Stimulated activated memory B cell treated with anti-CD40 and anti-IgM and Interleukin-4, amounts not matched to agents 10 μg/mL and 1 μg/mL and 100 μg/mL, for 72 hours (primary cell): Measurements from ENCODE around the gene NLRC5.

Experiments
- ATAC-seq: fragments of 150-1000 bp; cut with Tn5 transposase; 2 replicates; pipeline ENCODE4 v1.10.0; 2021
- H3K27ac Mint-ChIP-seq: one replicate; pipeline ENCODE4 v1.8.0; 2022; ENCODE audit warnings: mild to moderate bottlenecking, mixed read lengths
- H3K27me3 Mint-ChIP-seq: one replicate; pipeline ENCODE4 v1.8.0; 2022; ENCODE audit warnings: mixed read lengths
- H3K36me3 Mint-ChIP-seq: one replicate; pipeline ENCODE4 v1.8.0; 2022; ENCODE audit warnings: mixed read lengths
- H3K4me1 Mint-ChIP-seq: one replicate; pipeline ENCODE4 v1.8.0; 2022; ENCODE audit warnings: mixed read lengths
- H3K4me3 Mint-ChIP-seq: one replicate; pipeline ENCODE4 v1.8.0; 2022; ENCODE audit warnings: mild to moderate bottlenecking, moderate library complexity, mixed read lengths
- H3K9me3 Mint-ChIP-seq: one replicate; pipeline ENCODE4 v1.8.0; 2022; ENCODE audit warnings: mixed read lengths

The NLRC5 gene

DNA sequence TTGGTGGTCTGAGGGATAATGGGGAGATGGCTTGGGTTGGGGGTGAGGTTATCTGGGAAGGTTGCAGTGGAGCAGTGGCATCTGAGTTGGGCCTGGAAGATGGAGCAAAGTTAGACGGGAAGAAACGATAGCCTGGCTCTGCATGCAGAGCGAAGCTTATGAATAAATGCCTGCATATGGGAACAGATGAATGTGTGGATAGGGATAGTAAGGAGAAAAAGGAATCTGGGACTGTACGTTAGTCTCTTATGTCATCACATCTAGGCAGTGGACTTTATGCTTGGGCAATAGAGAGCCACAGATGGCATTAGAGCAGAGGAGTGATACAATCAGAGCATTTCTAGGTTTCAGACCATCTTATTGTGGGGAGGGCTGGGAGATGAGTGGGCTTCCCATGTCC is 136.0 kb downstream of the NLRC5 start:
- peaks cover 6% of the 10 kb centered on the region for H3K36me3 Mint-ChIP-seq
- H3K27ac Mint-ChIP-seq, result no peak overlapping the region
- peaks cover 25% of the 10 kb centered on the region for H3K4me1 Mint-ChIP-seq
- no peaks in the 10 kb centered on the region for H3K27me3 Mint-ChIP-seq
- H3K4me3 Mint-ChIP-seq, result no peak overlapping the region
- no peak for ATAC-seq
- no peaks in the 10 kb centered on the region for H3K9me3 Mint-ChIP-seq

DNA sequence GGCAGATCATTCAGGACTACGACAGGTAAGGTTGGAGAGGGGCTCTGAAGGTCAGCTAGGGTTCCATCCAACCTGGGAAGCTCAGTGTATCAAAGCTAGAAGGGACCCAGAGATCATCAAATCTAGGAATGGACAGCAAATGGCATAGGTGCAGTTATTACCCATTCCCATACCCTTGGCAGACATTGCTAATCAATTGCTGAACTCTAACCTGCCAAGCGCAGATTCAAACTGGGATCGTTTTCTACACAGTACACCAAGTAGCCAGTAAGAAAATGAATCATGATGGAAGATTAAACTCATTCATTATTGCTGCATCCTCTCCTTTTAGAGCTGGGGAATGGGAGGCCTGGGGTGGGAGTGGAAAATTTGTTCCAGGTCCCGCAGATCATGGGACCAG is 136.6 kb downstream of the NLRC5 start:
- ATAC-seq, result no peak
- H3K36me3 Mint-ChIP-seq, result peaks cover 6% of the 10 kb centered on the region
- no peaks in the 10 kb centered on the region for H3K9me3 Mint-ChIP-seq
- no peak overlapping the region for H3K4me3 Mint-ChIP-seq
- no peaks in the 10 kb centered on the region for H3K27me3 Mint-ChIP-seq
- H3K27ac Mint-ChIP-seq, result no peak overlapping the region
- peaks cover 25% of the 10 kb centered on the region for H3K4me1 Mint-ChIP-seq

DNA sequence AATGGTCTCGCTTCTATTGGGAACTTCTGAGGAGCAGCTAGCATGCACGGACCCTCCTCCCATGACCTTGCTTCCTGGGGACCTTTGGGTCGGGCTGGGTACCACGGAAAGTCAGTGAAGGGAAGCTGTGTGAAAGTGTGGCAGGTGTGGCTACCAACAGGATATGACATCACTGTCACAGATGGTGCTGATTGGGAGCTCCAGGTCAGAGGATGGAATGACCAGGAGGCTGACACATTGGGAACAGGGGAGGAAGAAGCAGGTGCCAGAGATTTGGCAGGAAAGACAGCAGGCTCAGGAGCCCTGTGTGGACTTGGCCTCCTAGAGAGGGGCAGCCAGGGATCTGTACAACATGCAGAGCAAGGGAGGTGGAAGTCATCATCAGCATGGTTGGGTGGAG is 137.1 kb downstream of the NLRC5 start:
- Mint-ChIP-seq H3K4me1 (peaks cover 25% of the 10 kb centered on the region), H3K4me3 (no peak overlapping the region), H3K27ac (no peak overlapping the region), H3K27me3 (no peaks in the 10 kb centered on the region), H3K36me3 (peaks cover 6% of the 10 kb centered on the region), H3K9me3 (no peaks in the 10 kb centered on the region)
- no peak for ATAC-seq

DNA sequence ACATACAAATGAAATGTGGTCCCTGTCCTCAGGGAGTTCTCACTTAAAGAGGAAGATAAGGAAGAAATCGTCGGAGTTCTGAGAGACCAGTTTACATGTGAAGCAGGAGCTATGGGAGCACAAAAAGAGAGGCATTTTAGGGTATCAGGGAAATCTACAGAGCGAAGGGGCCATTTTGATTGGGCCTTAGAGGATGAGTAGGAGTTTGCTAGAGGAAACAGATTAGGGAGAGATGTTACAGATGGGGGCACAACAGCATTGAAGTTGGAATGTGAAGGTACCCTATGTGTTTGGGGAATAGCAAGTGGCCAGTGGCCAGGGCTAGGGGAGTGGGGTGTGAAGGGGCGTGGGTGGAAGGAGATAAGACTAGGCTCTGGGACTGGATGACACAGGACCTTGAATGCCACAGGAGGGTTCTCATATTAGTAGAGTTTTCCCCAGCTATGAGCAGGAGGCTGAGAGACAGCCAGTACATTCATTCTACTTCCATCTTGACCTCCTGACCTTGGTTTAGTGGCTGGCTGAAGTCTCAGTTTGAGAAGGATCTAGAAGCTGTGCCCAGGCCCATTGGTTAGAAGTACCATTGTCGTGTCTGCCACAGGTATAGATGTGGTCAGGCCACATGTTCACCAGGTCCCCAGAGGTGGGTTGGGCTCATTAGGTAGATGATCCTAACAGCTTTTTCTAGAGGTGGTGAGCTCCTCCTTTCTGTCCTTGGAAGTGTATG is 137.8 kb downstream of the NLRC5 start:
- peak overlapping the region; percentile 3 for H3K27ac Mint-ChIP-seq

DNA sequence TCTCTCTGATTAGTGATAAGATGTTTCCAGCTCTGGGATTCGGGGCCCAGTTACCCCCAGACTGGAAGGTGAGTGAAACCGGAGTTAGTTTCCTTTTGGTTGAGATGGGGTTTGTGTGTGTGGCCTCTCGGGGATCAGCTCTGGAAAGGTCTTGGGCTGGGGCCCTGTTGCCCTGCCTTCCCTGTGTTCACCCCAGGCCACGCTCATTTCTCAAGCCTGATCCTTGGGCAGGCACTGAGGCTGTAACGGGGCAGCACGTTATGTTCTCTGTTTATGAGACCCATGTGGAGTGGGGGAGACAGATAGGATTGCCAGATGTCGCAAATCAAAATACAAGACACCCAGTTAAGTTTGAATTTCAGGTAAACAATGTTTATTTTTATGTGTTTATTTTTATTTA is 138.5 kb downstream of the NLRC5 start:
- H3K36me3 Mint-ChIP-seq, result peaks cover 6% of the 10 kb centered on the region

More for the DNA sequence above, 137.8 kb downstream of the NLRC5 start:
- Mint-ChIP-seq H3K4me1 (peaks cover 25% of the 10 kb centered on the region), H3K27me3 (no peaks in the 10 kb centered on the region), H3K36me3 (peaks cover 6% of the 10 kb centered on the region), H3K9me3 (no peaks in the 10 kb centered on the region), H3K4me3 (no peak overlapping the region)
- ATAC-seq, result no peak

DNA sequence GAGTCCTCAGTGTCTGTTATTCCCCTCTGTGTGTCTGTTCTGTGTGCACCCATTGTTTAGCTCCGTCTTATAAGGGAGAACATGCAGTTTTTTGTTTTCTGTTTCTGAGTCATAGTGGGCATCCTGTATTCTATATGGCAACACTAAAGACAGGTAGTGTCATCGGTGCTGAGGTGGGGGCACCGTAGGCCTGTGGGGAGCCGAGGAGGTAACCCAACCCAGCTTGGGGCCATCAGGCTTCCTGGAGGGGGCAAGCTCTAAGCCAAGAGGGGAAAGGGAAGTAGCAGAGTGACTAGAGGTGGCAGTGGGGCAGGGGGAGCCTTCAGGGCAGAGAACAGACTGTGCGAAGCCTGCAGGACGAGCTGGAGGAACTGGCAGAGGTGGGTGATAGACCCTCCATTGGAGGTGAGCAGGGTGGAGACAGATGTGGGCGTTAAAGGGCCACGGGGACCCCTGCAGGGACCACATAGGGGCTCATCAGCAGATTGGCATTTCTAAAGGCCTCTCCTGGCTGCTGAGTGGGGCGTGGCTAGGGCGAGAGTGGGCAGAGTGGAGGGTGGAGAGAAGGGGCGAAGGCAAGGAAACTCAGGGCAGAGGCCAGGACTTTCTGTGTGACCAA is 139.5 kb downstream of the NLRC5 start:
- peaks cover 6% of the 10 kb centered on the region for H3K36me3 Mint-ChIP-seq
- no peak overlapping the region for H3K4me3 Mint-ChIP-seq
- H3K27ac Mint-ChIP-seq, result peak overlapping the region; percentile 1
- ATAC-seq, result no peak
- H3K4me1 Mint-ChIP-seq, result peaks cover 30% of the 10 kb centered on the region
- H3K27me3 Mint-ChIP-seq, result no peaks in the 10 kb centered on the region
- H3K9me3 Mint-ChIP-seq, result no peaks in the 10 kb centered on the region

More for the DNA sequence above, 138.5 kb downstream of the NLRC5 start:
- Mint-ChIP-seq H3K4me3 (no peak overlapping the region), H3K27ac (peak overlapping the region; percentile 3), H3K27me3 (no peaks in the 10 kb centered on the region), H3K4me1 (peaks cover 30% of the 10 kb centered on the region), H3K9me3 (no peaks in the 10 kb centered on the region)
- no peak for ATAC-seq

DNA sequence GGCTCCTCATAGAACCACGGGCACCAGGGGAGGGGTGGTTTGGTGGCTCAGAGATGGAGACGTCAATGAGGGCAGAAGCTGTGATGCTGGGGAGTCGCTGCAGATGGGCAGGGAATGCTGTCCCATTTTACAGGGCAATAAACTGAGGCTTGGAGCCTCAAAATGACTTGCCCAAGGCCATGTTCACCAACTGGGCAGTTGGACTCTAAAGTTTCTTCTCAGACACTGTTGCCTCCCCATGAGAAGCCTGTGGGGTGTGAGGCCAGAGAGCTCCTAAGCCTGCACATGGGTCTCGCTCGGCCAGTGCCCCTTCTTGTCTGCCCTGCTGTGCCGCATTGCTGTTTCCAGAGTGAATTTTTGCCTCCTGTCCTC is 141.6 kb downstream of the NLRC5 start:
- peaks cover 46% of the 10 kb centered on the region for H3K4me1 Mint-ChIP-seq
- H3K27me3 Mint-ChIP-seq, result no peaks in the 10 kb centered on the region
- no peak for ATAC-seq
- no peak overlapping the region for H3K4me3 Mint-ChIP-seq
- H3K36me3 Mint-ChIP-seq, result peaks cover 6% of the 10 kb centered on the region
- no peak overlapping the region for H3K27ac Mint-ChIP-seq
- H3K9me3 Mint-ChIP-seq, result no peaks in the 10 kb centered on the region

DNA sequence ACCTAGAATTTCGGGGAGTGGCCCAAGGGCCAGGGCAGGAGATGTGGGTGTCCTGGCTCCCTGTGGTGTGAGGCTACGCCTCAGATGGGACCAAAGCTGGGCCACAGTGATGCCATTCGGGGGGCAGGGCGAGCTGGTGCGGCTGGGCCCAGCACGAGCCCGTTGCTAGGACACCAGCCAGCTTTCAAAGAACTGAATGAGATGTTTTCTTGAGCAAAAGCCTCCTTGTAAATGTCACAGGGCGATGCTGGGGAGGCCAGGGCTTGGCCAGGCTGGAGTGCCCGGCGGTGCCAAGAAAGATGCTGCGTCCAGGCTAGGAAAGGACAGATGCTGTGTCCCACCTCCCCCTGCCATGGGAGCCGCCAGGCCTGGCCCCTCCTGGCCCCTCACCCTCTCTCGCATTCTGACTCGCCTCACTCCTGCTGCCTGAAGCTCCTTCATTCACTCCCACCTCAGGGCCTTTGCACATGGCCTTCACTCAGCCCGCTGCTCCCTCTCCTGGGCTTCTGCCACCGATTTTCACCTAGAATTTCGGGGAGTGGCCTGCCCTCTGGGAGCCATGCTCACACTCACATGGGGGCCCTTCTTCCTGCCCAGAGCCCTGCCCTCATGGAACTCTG is 142.1 kb downstream of the NLRC5 start:
- Mint-ChIP-seq H3K36me3 (peaks cover 3% of the 10 kb centered on the region), H3K27ac (no peak overlapping the region), H3K4me3 (no peak overlapping the region), H3K4me1 (peaks cover 47% of the 10 kb centered on the region), H3K27me3 (no peaks in the 10 kb centered on the region), H3K9me3 (no peaks in the 10 kb centered on the region)
- ATAC-seq, result no peak

DNA sequence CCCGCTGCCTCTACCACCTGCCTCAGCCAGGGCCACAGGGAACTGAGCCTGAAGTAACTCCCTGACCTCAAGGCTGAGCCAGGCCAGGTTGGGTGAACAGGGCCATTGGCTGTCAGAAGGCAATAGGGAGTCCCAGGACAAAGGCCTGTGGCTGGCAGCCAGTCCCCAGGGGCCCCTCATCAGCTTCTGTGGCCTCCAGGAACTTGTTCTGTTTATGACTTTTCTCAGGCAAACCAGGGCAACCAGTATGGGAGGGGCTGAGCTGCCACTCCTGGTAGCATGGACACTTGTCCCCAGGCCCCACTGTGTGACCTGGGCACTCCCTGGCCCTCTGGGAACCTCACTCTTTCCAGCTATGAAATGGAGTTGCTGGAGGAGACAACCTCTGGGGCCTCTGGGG is 143.1 kb downstream of the NLRC5 start:
- Mint-ChIP-seq H3K27me3 (no peaks in the 10 kb centered on the region), H3K4me1 (peaks cover 42% of the 10 kb centered on the region), H3K36me3 (no peaks in the 10 kb centered on the region), H3K9me3 (no peaks in the 10 kb centered on the region), H3K27ac (peak overlapping the region; percentile 91), H3K4me3 (no peak overlapping the region)
- ATAC-seq, result peak; percentile 17

DNA sequence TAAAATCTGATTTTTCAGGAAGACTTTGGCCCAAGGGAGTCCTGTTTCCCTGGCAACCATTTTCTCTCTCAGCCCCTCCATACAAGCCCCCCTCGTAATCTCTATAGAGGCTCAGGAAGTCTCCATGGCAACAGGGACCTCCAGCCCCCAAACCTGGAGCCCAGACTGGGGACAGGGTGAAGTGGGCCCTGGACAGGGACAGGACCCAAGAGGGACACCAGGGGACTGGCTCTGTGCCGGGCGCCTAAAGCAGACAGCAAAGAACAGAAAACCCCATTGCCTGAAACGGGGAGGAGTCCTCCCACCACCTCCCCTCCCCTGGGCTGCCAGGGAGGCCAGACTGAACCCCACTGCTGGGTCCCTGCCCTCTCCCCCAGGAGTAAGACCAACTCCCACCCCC is 143.7 kb downstream of the NLRC5 start:
- H3K27ac Mint-ChIP-seq, result peak overlapping the region; percentile 91
- peaks cover 2% of the 10 kb centered on the region for H3K36me3 Mint-ChIP-seq
- H3K4me3 Mint-ChIP-seq, result no peak overlapping the region
- no peaks in the 10 kb centered on the region for H3K27me3 Mint-ChIP-seq
- H3K4me1 Mint-ChIP-seq, result peaks cover 45% of the 10 kb centered on the region
- ATAC-seq, result peak; percentile 6
- H3K9me3 Mint-ChIP-seq, result no peaks in the 10 kb centered on the region
